HG03469 (cell line): ENCODE measurements around the gene CMTM3.
"Not testable (repeated sequence)": the region's sequence is repeated elsewhere in the genome, so short reads cannot be mapped to it uniquely, and the experiment has no call there.

ENCODE experiments used
- ATAC-seq: cut with Tn5 transposase; IDR thresholded peaks from one replicate; pipeline ENCODE4 v1.9.1; 2021; ENCODE audit warnings: mild to moderate bottlenecking, moderate library complexity, moderate number of reproducible peaks; ENCODE audit not compliant: unreplicated experiment

The CMTM3 gene

GRCh38 chr16:66660422-66661209 is 56.1 kb downstream of the CMTM3 start:
- no peak for ATAC-seq

GRCh38 chr16:66661210-66661560 is 56.7 kb downstream of the CMTM3 start:
- no peak for ATAC-seq

- ATAC-seq: not testable (repeated sequence)
These were observed 57.3 kb downstream of the CMTM3 start for GRCh38 chr16:66661671-66662346.

- no peak for ATAC-seq
These were observed 58.1 kb downstream of the CMTM3 start for GRCh38 chr16:66662445-66663194.
